ENCODE data around the gene PRKCD.
"Not testable (repeated sequence)": the region's sequence is repeated elsewhere in the genome, so short reads cannot be mapped to it uniquely, and the experiment has no call there.

PRKCD gene

DNA sequence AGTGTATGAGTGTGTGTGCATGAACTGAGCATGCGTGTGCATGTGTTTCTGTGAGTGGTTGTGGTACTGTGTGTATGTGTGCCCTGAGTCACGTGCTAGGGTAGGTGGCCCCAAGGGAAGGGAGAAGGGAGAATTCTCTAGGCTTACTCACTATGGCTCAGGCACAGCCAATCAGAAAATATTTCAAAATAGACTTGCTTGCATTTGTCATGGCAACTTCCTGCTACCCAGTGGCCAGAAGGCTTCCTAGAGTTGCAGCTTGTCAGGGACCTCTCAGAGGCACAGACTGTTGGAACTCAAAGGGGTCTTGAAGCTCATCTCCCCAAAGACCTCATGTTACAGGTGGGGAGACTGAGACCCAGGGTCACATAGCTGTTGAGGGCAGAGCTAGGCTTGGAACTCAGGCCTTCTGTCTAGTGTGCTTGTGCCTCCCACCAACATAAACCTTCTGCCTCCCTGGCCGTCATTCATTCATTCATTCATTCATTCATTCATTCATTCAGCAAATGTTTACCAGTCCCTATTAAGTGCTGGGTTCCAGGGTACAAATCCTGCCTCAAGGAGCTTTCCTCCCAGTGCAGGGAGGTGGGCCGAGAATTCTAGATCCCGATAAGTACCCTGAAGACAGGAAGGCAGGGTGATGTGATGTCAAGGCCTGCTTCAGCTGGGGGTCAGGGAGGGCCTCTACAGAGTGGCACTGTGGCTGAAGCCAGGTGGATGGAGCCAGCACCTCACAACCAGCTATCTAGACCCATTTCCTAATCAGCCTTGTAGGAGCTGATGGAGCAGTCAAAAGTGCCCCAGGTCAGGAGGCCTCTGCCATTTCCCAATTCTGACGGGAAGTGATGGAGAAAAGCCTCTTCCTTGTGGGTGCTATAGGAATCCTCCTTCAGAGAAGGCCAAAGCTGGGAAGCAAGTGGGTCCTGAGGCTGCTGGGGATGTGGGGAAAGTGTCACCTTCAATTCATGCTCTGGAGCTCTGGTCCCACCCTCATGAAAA is 19.9 kb upstream of the PRKCD start:
- no peak for DNase-seq

- DNase-seq, result no peak
Measured at GRCh38 chr3:53142986-53143385, 18.0 kb upstream of the PRKCD start.

DNA sequence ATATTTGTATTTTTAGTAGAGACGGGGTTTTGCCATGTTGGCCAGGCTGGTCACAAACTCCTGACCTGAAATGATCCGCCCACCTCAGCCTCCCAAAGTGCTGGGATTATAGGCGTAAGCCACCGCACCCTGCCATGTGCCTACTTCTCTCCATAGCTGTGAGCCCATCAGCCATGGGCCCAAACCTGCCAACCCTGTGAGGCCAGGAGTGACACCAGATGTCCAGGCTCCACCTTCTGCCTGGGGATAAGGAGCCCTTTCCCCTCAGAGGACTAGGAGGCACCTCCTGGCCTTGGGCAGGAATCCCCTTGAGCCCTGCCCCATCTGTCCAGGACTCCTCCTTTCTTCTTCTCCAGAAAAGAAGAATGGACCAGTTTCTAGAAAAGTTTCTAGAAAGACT is 16.6 kb upstream of the PRKCD start:
- DNase-seq, result peak in 1 of 2 experiments; percentile 29

DNA sequence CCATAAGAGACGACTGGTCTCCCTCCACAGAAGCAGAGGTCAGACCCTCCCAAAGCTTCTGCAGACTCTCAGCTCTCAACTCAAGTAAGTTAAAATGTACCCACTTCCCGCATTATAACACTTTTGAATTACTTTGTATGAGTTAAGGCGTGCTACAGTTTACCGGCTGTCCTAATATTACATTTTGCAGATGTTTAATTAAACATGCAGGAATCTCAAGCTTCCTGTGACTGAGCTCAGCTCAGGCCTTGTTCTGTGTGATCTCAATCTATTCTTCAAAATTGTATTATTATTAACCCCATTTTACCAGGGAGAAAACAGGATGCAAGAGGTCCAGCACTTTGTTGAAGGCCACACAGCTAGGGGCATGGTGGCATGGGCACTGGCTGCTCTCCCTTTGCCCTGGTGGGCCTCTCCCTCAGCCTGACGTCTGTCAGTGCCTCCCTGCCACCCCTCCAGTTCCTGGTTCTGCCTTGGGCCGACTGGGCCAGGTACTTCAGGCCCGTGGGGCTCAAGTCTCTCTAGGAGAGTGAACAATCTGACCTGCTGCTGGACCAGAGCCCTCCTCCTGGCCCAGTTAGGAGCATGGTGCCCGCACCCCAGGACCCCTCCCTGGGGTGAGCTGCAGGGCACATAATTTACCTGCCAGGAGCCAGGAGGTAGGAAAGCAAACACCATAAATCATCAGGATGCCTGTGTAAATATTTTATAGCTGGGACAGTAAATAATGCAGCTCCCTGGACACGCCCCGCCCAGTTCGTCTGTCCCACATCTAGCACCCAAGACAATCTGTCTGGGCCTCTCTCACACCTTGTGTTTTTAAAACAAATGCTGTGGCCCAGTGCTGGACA is 15.9 kb upstream of the PRKCD start:
- DNase-seq, result no peak

DNA sequence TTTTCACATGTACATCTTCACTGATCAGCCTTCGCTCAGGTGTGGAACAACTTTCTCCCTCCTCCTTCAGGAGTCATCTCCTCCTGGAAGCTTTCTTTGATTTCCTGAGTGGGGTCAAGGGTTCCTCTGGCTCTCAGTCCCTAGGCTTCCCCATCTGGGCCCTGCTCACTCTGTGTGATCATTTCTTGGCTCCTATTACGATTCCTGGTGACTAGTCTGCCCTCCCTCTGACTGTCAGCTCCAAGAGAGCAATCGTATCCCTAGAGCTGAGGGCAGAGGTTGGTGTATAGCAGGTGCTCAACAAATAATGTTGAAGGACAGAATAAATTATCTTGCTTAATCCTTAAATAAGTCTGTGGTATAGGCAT is 15.3 kb upstream of the PRKCD start:
- no peak for DNase-seq

DNA sequence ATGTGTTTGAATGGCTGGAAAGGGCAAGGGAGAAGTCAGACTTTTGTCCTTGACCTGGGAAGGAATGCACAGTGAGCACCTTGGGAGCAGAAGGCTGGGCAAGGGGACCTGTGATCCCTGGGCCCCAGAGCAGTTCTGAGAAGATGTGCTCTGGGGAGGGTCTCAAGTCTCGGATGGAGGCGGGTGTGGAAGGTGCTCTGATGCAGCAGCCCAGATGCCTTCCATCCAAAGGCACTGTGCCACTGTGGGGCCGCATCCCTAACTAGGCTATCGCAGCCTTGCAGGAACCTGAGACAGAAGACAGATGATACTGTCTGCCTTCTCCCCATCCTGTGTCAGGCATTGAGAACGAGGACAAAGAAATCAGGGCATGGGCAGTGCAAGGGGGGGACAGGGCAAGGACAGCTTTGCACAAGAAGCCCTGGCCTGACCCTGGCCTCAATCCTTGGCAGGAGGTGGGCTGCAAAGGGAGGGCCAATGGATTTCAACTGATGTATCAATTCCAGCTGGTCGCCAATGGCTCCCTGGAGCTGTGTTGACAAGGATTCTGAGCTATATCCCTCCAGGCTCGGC is 14.6 kb upstream of the PRKCD start:
- no peak for DNase-seq

DNA sequence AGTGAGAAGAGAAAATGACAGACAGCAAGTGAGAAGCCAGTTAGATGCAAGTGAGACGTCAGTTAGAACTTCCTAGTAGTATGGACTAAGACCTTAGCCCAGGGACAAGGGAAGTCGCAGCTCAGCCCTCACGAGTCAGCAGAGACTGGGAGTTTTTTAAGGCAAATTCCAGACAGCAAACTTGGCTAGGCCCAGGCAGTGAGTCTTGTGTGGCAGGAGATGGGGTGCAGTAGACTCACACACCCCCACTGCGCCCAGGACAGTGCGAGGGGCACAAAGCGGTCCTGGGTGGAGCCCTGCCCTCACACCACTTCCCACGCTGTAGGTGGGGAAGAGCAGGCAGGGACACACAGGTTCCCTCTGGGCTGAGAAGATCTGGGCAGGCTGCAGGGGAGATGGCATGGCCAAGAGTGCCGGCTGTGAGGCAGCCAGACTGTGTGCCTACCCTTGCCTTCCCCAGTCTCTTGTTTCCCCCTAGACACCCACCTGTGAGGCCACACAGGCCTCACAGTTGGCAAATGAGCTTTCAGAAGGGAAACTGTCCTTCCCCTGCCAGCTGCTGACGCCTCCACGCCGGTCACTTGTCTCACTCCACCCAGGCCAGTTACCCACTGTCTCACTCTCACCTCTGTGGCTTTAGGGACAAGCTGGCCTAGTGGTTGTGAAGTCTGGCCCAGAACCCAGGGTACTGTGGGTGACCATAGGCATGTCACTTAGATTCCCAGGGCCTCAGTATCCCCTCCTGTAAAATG is 13.7 kb upstream of the PRKCD start:
- no peak for DNase-seq

DNA sequence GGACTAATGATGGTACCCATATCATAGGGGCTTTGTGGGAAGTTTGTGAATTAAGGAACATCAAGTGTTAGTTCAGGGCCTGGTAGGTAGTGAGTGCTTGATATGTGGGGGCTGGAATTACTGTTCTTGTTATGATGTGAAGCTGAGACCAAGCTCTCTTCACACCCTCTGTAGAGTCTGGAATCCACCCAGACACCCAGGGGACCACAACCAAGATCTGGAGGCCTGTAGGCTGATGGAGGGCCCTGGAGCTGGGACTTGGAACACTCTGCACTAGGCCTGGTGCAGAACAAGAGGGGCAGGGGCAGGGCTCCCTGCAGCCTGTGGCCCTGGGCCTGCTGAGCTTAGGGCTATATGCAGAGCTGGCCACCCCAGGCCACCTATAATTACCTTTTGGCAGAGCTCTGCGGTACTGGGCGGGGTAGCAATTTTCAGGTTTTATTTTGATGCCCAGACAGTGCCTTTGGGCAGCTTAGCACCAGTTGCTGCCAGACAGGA is 13.1 kb upstream of the PRKCD start:
- no peak for DNase-seq

- no peak for DNase-seq
Measured at GRCh38 chr3:53149006-53149690, 11.9 kb upstream of the PRKCD start.

GRCh38 chr3:53149699-53150098 is 11.3 kb upstream of the PRKCD start:
- DNase-seq, result no peak

DNA sequence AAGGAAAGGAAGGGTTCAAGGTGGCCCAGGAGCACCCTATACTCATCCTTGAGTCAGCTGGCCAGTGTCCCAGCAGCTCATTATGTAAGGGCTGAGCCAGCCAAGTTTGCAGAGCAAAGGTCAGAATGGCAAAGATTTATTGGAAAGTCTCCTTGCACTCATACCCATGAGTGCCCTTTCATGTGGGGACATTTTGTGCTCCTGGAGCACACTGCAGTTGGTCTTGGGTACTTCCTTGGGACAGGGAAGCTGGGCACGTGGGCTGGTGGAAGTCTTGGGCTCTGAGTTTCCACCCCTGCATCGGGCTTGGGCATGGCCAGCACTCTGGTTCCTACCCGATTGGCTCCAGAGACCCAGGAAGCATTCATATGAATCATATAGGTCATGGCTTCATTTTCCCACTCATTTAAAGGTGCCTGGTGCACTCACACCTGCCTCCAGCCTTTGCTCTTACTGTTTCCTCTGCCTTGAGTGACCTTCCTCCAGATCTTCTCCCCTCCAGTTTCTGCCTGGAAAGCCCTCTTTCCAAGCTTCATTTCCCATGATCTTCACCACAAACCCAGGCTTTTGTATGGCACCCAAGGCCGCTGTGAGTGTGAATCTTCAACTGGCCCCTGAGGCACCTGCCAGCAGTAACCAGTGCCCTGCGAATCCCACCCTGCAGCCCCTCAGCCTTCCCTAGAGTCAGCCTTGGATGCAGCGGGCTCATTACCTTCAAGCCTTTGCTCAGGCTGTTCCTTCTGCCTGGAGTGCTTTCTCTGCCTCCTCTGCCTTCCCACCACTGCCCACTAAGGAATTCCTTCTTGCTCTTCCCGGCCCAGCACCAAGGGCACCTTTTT is 10.5 kb upstream of the PRKCD start:
- DNase-seq, result no peak

- not testable (repeated sequence) for DNase-seq
Measured at GRCh38 chr3:53151086-53151438, 9.9 kb upstream of the PRKCD start.

- DNase-seq, result no peak
Measured at GRCh38 chr3:53151465-53151864, 9.5 kb upstream of the PRKCD start.

GRCh38 chr3:53151870-53152660 is 8.9 kb upstream of the PRKCD start:
- no peak for DNase-seq

DNA sequence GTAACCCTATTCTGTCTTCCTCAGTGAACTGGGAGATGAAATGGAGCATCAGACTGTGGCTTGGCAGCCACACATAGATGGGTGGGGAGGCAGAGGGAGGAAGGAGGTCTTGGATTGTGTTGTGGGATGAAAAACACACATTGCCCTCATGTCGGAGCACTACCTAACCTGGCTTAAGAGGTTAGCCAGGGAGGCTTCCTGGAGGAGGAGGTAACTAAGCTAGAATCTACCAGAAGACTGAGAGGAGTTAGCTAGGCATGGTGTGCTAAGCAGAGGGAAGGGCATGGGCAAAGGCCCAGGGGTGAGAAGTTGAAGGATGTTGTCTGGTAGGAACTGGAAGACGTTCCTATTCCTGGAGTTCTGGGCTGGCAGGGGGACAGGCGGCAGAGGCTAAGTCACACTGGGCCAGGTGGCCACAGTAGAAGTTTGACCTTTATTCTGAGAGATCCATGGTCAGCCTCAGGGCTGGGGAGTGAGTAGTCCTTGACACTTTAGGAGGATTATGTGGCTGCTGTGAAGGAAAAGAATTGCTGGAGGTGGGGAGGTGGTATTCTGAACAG is 7.7 kb upstream of the PRKCD start:
- DNase-seq, result no peak

DNA sequence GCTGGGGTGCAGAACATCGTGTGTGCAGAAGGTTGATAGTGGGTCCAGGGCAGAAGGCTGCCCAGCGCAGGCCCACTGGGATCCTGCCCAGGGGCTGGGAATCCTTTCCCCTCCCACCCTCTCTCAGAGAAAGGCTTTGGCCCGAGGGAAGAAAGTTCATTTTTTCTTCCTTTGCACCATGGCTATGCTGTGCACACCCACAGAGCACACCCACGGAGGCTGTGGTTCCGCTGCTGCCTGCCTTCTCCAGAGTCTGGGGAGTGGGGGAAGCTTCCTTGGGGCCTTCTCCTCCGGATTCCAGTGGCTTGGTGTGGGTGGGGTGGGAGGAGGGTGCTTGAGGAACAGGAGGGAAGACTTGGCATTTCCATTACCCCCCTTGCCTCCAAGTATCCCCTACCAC is 7.0 kb upstream of the PRKCD start:
- no peak for DNase-seq

DNA sequence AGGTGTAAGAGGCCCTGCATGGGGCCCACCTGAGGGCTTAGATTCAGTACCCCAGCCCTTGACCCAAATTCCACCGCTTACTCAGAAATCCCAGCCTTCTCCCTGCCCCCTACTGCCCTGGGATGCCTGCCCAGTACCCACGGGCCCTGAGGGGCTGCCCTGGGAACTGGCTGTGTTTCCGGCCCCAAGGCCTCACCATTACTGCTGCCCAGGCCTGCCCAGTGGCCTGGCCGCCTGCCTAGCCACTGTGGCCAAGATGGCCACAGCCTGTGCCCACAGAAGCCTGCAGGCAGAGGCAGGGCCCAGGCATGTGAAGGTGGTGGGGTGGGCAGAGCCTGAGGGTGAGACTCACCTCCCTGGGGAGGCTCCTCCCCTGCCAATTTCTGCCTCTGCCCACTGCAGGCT is 6.1 kb upstream of the PRKCD start:
- no peak for DNase-seq

- no peak for DNase-seq
Measured at GRCh38 chr3:53155760-53156159, 5.2 kb upstream of the PRKCD start.

DNA sequence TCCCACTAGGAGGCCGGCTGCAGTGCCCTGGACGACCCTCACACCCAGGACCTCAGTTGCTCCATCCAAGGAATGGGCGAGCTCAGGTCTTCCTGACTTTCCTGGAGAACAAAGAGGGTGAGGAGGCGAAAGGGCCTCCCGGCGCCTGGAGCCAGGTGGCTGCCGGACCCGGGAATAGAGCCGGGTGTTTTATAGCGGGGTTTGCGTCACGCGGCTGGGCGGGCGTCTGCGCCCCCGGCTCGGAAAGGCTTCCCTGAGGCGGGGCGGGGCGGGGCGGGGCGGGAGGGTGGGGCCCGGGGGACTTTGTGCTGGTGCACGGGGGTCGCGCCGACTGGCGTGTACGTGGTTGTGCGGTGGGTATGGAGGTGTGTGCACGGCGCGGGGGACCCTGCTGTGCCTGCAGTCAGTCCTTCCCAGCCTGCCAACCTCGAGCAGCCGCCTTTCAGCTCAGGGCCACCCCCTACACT is 4.6 kb upstream of the PRKCD start:
- no peak for DNase-seq

Measured in NCI-H524 (cell line).